ENCODE measurements around the gene NR4A2. TPM values are rescaled to one million over a fixed set of nuclear protein-coding genes. Genes with fewer than 3 reads are reported as not detected.

The NR4A2 gene
- total RNA-seq, 1 donor from 2014 or later: 1.4 TPM

DNA sequence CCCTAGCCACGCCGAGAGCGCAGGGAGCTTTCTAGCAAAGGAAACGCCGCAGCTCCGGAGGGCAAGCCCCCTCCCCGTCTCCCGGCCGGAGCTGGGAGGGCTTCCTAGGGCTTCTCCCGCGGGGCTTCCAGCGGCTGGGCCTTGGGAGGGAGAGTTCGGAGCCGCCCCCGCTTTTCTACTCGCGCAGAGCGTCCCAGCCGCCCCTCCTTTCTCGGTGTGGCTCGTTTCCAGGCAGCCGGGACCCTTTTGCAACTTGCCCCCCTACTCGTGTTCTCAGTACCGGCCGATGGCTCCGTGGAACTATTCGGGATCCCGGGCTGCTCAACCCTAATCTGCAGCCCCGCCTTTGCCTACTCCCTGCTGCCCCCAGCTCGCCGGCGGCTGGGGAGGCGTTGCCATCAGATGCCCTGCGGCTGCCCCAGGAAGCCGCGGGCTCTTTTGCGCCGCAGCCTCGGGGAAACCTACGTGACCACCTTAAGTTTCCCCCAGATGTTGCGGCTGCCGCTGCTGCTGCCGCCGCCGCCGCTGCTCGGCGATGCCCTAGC is 1.5 kb upstream of the NR4A2 start:
- H3K27me3 Mint-ChIP-seq (ENCODE audit: unreplicated experiment): peaks cover 16% of the 10 kb centered on the region
- no peaks in the 10 kb centered on the region for H3K36me3 Mint-ChIP-seq (ENCODE audit: unreplicated experiment)
- no peaks in the 10 kb centered on the region for H3K9me3 Mint-ChIP-seq (ENCODE audit: unreplicated experiment)
- peak overlapping the region; percentile 98 for H3K27ac Mint-ChIP-seq (ENCODE audit: unreplicated experiment)
- TF ChIP-seq, protein P1, sequence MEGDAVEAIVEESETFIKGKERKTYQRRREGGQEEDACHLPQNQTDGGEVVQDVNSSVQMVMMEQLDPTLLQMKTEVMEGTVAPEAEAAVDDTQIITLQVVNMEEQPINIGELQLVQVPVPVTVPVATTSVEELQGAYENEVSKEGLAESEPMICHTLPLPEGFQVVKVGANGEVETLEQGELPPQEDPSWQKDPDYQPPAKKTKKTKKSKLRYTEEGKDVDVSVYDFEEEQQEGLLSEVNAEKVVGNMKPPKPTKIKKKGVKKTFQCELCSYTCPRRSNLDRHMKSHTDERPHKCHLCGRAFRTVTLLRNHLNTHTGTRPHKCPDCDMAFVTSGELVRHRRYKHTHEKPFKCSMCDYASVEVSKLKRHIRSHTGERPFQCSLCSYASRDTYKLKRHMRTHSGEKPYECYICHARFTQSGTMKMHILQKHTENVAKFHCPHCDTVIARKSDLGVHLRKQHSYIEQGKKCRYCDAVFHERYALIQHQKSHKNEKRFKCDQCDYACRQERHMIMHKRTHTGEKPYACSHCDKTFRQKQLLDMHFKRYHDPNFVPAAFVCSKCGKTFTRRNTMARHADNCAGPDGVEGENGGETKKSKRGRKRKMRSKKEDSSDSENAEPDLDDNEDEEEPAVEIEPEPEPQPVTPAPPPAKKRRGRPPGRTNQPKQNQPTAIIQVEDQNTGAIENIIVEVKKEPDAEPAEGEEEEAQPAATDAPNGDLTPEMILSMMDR (IDR thresholded peaks at IDR 0.05): no peak
- H3K4me3 Mint-ChIP-seq (ENCODE audit: unreplicated experiment): peak overlapping the region; percentile 88
- peaks cover 24% of the 10 kb centered on the region for H3K4me1 Mint-ChIP-seq (ENCODE audit: unreplicated experiment)
- peak; percentile 87 for DNase-seq (ENCODE audit: extremely low spot score, unreplicated experiment)

DNA sequence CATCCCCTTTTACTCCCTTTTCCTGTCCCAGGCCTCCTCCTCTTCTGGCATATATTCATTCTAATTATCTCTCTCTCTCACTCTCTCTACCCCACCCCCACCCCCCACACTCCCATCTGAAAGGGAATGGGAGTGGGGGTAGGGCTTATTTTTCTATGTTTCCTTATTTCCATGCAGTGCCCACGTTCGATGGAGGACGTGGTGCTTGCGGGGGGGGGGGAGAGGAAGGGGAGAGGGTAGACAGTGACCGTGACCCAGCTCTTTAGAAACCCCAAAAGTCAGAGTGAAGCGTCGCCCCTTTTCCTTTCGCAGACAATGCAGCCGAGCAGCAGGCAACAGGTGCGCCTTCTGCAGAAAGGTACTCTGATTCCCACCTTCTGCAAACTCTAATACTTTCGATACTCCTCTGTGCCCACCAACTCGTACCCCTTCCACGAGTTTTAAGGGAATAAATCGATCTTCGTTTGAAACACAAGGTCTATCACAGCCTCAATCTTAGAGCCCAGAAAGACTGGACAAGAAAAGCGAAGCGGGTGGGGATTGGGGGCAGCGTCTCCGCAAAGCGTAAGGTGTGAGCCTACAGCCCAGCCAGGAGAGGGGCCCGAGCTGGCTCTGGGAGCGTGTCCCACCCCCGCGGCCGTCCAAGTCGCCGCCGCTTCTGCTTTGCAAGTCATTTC is 891 bp upstream of the NR4A2 start:
- H3K4me3 Mint-ChIP-seq (ENCODE audit: unreplicated experiment): peak overlapping the region; percentile 88
- peaks cover 22% of the 10 kb centered on the region for H3K27me3 Mint-ChIP-seq (ENCODE audit: unreplicated experiment)
- H3K27ac Mint-ChIP-seq (ENCODE audit: unreplicated experiment): peak overlapping the region; percentile 98
- no peak for DNase-seq (ENCODE audit: extremely low spot score, unreplicated experiment)
- no peaks in the 10 kb centered on the region for H3K9me3 Mint-ChIP-seq (ENCODE audit: unreplicated experiment)
- peaks cover 26% of the 10 kb centered on the region for H3K4me1 Mint-ChIP-seq (ENCODE audit: unreplicated experiment)
- TF ChIP-seq, protein P1 (IDR thresholded peaks at IDR 0.05): no peak
- no peaks in the 10 kb centered on the region for H3K36me3 Mint-ChIP-seq (ENCODE audit: unreplicated experiment)

DNA sequence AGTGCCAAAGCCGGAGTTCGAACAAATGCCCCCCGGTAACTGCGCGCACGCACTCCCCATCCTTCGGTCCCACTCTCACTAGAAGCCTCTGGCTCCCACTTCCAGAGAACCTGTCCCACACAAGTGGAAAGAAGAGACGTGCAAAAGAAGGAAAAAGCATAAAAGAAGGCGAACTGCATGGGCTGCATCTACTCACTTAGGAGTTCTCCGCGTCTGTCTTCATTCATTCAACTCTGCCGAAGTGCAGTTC is 312 bp downstream of the NR4A2 start:
- Mint-ChIP-seq H3K27me3 (ENCODE audit: unreplicated experiment) (peaks cover 29% of the 10 kb centered on the region), H3K36me3 (ENCODE audit: unreplicated experiment) (no peaks in the 10 kb centered on the region), H3K4me1 (ENCODE audit: unreplicated experiment) (peaks cover 26% of the 10 kb centered on the region), H3K4me3 (ENCODE audit: unreplicated experiment) (peak overlapping the region; percentile 88), H3K9me3 (ENCODE audit: unreplicated experiment) (no peaks in the 10 kb centered on the region), H3K27ac (ENCODE audit: unreplicated experiment) (peak overlapping the region; percentile 98)
- TF ChIP-seq, protein P1 (IDR thresholded peaks at IDR 0.05): no peak
- DNase-seq (ENCODE audit: extremely low spot score, unreplicated experiment): no peak

DNA sequence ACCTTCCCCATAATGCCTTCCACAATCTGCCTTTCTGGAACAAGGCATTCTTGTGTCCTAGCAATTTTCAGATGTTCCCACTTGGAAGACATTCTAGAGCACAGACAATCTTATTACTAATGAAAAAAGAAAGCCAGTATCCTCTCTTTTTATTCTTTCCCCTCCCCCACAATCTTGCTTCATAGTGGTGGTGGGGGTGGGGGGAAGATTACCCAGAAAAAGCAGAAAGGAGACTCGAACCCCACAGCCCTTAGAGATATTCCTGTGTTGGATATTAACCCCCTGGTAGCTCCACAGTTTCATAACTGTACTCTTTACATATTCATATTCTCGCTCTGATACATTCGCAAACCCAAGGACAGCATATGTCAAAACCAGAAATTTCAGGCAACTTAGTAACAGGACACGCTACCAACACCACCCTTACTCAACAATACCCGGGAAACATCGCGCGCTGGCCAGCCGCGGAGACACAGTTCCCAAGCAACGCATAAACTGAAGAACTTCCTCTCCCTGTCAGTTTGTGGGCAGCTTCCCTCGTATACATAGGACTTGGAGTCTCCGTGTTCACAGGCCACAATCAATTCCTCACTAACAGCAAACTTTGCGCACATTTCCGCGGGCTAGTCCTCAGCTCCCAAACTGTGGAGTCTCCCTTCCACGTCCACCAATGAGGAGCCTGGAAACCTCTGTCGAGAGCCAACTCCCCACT is 793 bp downstream of the NR4A2 start:
- peak overlapping the region; percentile 98 for H3K27ac Mint-ChIP-seq (ENCODE audit: unreplicated experiment)
- no peak for DNase-seq (ENCODE audit: extremely low spot score, unreplicated experiment)
- no peaks in the 10 kb centered on the region for H3K36me3 Mint-ChIP-seq (ENCODE audit: unreplicated experiment)
- peaks cover 34% of the 10 kb centered on the region for H3K27me3 Mint-ChIP-seq (ENCODE audit: unreplicated experiment)
- TF ChIP-seq, protein P1 (IDR thresholded peaks at IDR 0.05): no peak
- no peaks in the 10 kb centered on the region for H3K9me3 Mint-ChIP-seq (ENCODE audit: unreplicated experiment)
- peaks cover 26% of the 10 kb centered on the region for H3K4me1 Mint-ChIP-seq (ENCODE audit: unreplicated experiment)
- peak overlapping the region; percentile 88 for H3K4me3 Mint-ChIP-seq (ENCODE audit: unreplicated experiment)
